SK-N-SH (cell line): Measurements from ENCODE around the gene ARMC8. TPM values are rescaled to one million over a fixed set of nuclear protein-coding genes. Genes with fewer than 3 reads are reported as not detected.

Experiments
- CTCF ChIA-PET: fragments of 300-600, 350-600 bp; formaldehyde crosslinking; extraction: SDS; loops from one replicate; lab custom pipeline; 2021; lab: Yijun Ruan, JAX
- POLR2A ChIA-PET: fragments of 350-600 bp; sonication (Branson Sonifier 250); formaldehyde crosslinking; extraction: SDS; loops from one replicate; lab custom pipeline; 2020; ENCODE audit warnings: antibody characterized with exemption, inconsistent platforms; lab: Yijun Ruan, JAX
- DNase-seq: peaks from one replicate; pipeline ENCODE4 v3.0.0; 2012
- H2AFZ ChIP-seq: fragments of 200-600 bp; sonication (generic); 2 replicates; pipeline ENCODE4 v1.8.1; 2016; ENCODE audit warnings: antibody characterized with exemption, mild to moderate bottlenecking, low read depth
- H3F3A ChIP-seq: fragments of 200-600 bp; sonication (generic); replicated peaks from 2 replicates; pipeline ENCODE3; 2016; ENCODE audit warnings: antibody characterized with exemption, mild to moderate bottlenecking; ENCODE audit not compliant: insufficient read depth
- H3K27ac ChIP-seq, 2 experiments: fragments of 200-500 bp in 1 of 2; fragments of 200-600 bp in 1 of 2; sonication (Bioruptor generic) in 1 of 2; sonication (generic), shearing (Covaris generic) in 1 of 2; 2 replicates each; pipeline versions ENCODE4 v1.5.1 to v1.6.1; 2014 to 2016; ENCODE audit warnings: low read depth in 2 of 2, inconsistent platforms in 1 of 2, low read length in 1 of 2, mild to moderate bottlenecking in 1 of 2, mixed read lengths in 1 of 2
- H3K27me3 ChIP-seq: fragments of 200-600 bp; sonication (generic), shearing (Covaris generic); 2 replicates; pipeline ENCODE4 v1.6.1; 2016; ENCODE audit warnings: mixed run types; ENCODE audit not compliant: insufficient read depth
- H3K36me3 ChIP-seq, 2 experiments: fragments of 200-500 bp in 1 of 2; fragments of 200-600 bp in 1 of 2; sonication (Bioruptor generic) in 1 of 2; sonication (generic) in 1 of 2; replicated peaks in 1 of 2; 2 replicates each; pipeline versions ENCODE3 to v1.5.1; 2014 to 2016; ENCODE audit warnings: low read length in 1 of 2, mild to moderate bottlenecking in 1 of 2; ENCODE audit not compliant: insufficient read depth in 2 of 2, control insufficient read depth in 1 of 2
- H3K4me1 ChIP-seq, 2 experiments: fragments of 200-500 bp in 1 of 2; fragments of 200-600 bp in 1 of 2; sonication (Bioruptor generic) in 1 of 2; sonication (generic), shearing (Covaris generic) in 1 of 2; 2 replicates each; pipeline versions ENCODE4 v1.5.1 to v1.6.1; 2014 to 2016; ENCODE audit warnings: low read depth in 1 of 2, low read length in 1 of 2, mixed run types in 1 of 2; ENCODE audit not compliant: insufficient read depth in 2 of 2, control insufficient read depth in 1 of 2
- H3K4me2 ChIP-seq: fragments of 200-600 bp; sonication (generic), shearing (Covaris generic); 2 replicates; pipeline ENCODE4 v1.6.1; 2017; ENCODE audit warnings: mixed run types
- H3K4me3 ChIP-seq, 2 experiments: fragments of 200-500 bp in 1 of 2; fragments of 200-600 bp in 1 of 2; sonication (Bioruptor generic) in 1 of 2; sonication (generic), shearing (Covaris generic) in 1 of 2; 2 replicates each; pipeline versions ENCODE4 v1.5.1 to v1.8.1; 2014 to 2016; ENCODE audit warnings: low read depth in 2 of 2, inconsistent platforms in 1 of 2, low read length in 1 of 2, mild to moderate bottlenecking in 1 of 2, mixed read lengths in 1 of 2, moderate library complexity in 1 of 2
- H3K79me2 ChIP-seq: fragments of 200-600 bp; sonication (generic); 2 replicates; pipeline ENCODE4 v1.8.1; 2017; ENCODE audit warnings: mild to moderate bottlenecking; ENCODE audit not compliant: insufficient read depth
- H3K9ac ChIP-seq: fragments of 200-600 bp; sonication (generic); 2 replicates; pipeline ENCODE4 v1.6.1; 2017; ENCODE audit warnings: mixed run types
- H3K9me2 ChIP-seq: fragments of 200-600 bp; sonication (generic); 2 replicates; pipeline ENCODE4 v1.6.1; 2017; ENCODE audit warnings: mixed run types
- H3K9me3 ChIP-seq: fragments of 200-600 bp; sonication (generic); 2 replicates; pipeline ENCODE4 v1.6.1; 2017; ENCODE audit warnings: mixed run types, mild to moderate bottlenecking, moderate library complexity
- H4K20me1 ChIP-seq: fragments of 200-600 bp; sonication (generic); 2 replicates; pipeline ENCODE4 v1.6.1; 2017; ENCODE audit warnings: mild to moderate bottlenecking, mixed run types; ENCODE audit not compliant: insufficient read depth
- CHD2 ChIP-seq: fragments of 150-350 bp; IDR thresholded peaks from 2 replicates; pipeline ENCODE4 v1.6.1; 2018; ENCODE audit warnings: low read length; ENCODE audit not compliant: partially characterized antibody
- EP300 ChIP-seq, 2 experiments: IDR thresholded peaks; 2 replicates each; pipeline versions ENCODE4 v1.4.0 to v1.6.1; 2012; ENCODE audit warnings: borderline replicate concordance in 1 of 2, low read depth in 1 of 2, low read length in 1 of 2
- EZH2phosphoT487 ChIP-seq: fragments of 200-600 bp; sonication (generic); IDR thresholded peaks from 2 replicates; pipeline ENCODE4 v1.6.1; 2017; ENCODE audit warnings: low read depth, mixed run types, mild to moderate bottlenecking, antibody characterized with exemption, moderate library complexity, borderline replicate concordance
- FOSL2 ChIP-seq: IDR thresholded peaks from 2 replicates; pipeline ENCODE4 v1.4.0; 2012; ENCODE audit warnings: low read depth, mild to moderate bottlenecking, moderate library complexity, borderline replicate concordance
- FOXM1 ChIP-seq: IDR thresholded peaks from 2 replicates; pipeline ENCODE4 v1.4.0; 2012; ENCODE audit warnings: low read depth, mild to moderate bottlenecking
- GATA2 ChIP-seq: sonication (generic); formaldehyde crosslinking; IDR thresholded peaks from 2 replicates; pipeline ENCODE4 v1.5.0; 2020; ENCODE audit warnings: mild to moderate bottlenecking, missing genetic modification reagents
- JUND ChIP-seq: IDR thresholded peaks from 2 replicates; pipeline ENCODE4 v1.4.0; 2012
- MEF2A ChIP-seq: IDR thresholded peaks from 2 replicates; pipeline ENCODE4 v1.4.0; 2012; ENCODE audit warnings: low read depth, borderline replicate concordance
- MXI1 ChIP-seq: IDR thresholded peaks from 2 replicates; pipeline ENCODE4 v1.6.1; 2012; ENCODE audit warnings: mild to moderate bottlenecking, low read depth, low read length, improper control_type of control experiment
- RAD21 ChIP-seq: IDR thresholded peaks from 2 replicates; pipeline ENCODE4 v1.6.1; 2012; ENCODE audit warnings: mild to moderate bottlenecking, low read length
- RFX5 ChIP-seq: IDR thresholded peaks from 2 replicates; pipeline ENCODE4 v1.6.1; 2012; ENCODE audit warnings: mild to moderate bottlenecking, improper control_type of control experiment, low read length
- RXRA ChIP-seq: IDR thresholded peaks from 2 replicates; pipeline ENCODE4 v1.4.0; 2012; ENCODE audit warnings: low read depth, mild to moderate bottlenecking, borderline replicate concordance
- SIN3A ChIP-seq: IDR thresholded peaks from 2 replicates; pipeline ENCODE4 v1.6.1; 2012; ENCODE audit warnings: low read depth, mild to moderate bottlenecking, low read length, moderate library complexity, borderline replicate concordance
- SMC3 ChIP-seq: IDR thresholded peaks from 2 replicates; pipeline ENCODE4 v1.6.1; 2012; ENCODE audit warnings: low read depth, low read length, improper control_type of control experiment
- TAF1 ChIP-seq: IDR thresholded peaks from 2 replicates; pipeline ENCODE4 v1.6.1; 2012; ENCODE audit warnings: low read depth, mild to moderate bottlenecking, low read length, moderate library complexity, borderline replicate concordance
- WGBS: methylation state at CpG from one replicate; pipeline ENCODE4 v1.1.6; 2017; ENCODE audit warnings: low lambda C conversion rate; 5-methylcytosine and 5-hydroxymethylcytosine counted together
- polyA plus RNA-seq, 3 experiments: library from polyadenylated mRNA; depleted of rRNA; stranded (reverse); fragments of >200 nt; gene quantifications; 2 replicates each; pipeline ENCODE4 v1.2.3, GENCODE V29; 2012
- TF ChIP-seq, protein P1 (sequence below): IDR thresholded peaks from 2 replicates; pipeline ENCODE4 v1.4.0; 2012; ENCODE audit warnings: low read depth, borderline replicate concordance
- TF ChIP-seq, protein P2 (sequence below): fragments of 200-600 bp; sonication (generic); IDR thresholded peaks from 2 replicates; pipeline ENCODE4 v1.6.1; 2017; ENCODE audit warnings: antibody characterized with exemption, mild to moderate bottlenecking, moderate library complexity
- TF ChIP-seq, protein P3 (sequence below): IDR thresholded peaks from 2 replicates; pipeline ENCODE4 v1.4.0; 2012; ENCODE audit warnings: low read depth, borderline replicate concordance
- TF ChIP-seq, protein P4 (sequence below): IDR thresholded peaks from 2 replicates; pipeline ENCODE4; 2012

ARMC8 gene
- polyA plus RNA-seq, 1 of the 3 experiments (the other 2 are of a cell fraction), result 35.5 TPM

DNA sequence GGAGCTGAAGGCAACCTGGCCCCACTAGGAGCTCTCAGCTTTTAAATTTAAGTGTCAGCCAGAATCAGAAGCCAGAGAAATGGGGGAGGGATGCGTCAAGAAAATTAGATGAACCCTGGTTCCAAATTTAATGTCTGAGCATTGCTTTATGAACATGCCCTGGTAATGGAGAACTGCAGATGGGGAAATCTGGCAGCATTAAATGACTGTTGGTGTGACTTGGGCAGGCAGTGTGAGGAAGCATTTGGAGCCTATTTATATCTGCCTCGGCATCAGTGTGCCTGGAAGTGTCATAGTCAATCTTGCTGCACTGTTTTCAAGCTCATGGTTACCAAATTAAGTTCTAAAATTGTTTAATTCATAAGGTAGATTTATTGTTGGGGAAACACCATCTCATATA is 113.5 kb downstream of the ARMC8 start:
- H3K4me3 ChIP-seq, result no peak overlapping the region
- no peaks in the 10 kb centered on the region; a peak in 1 of 4 replicates for H3K4me1 ChIP-seq
- no peak overlapping the region for H3K27ac ChIP-seq
- H3K79me2 ChIP-seq, result no peaks in the 10 kb centered on the region
- no peaks in the 10 kb centered on the region for H3K9me3 ChIP-seq
- H3K27me3 ChIP-seq, result no peaks in the 10 kb centered on the region
- POLR2A ChIA-PET, result interaction anchor here (0.6 kb wide), 1 partner anchor 11 kb away, joined by 3 read pairs; no protein-coding TSS in a partner anchor
- H3K36me3 ChIP-seq, result peaks cover 8 to 25% of the 10 kb centered on the region in 2 experiments
- H3K9ac ChIP-seq, result no peak overlapping the region
- no peak overlapping the region for H2AFZ ChIP-seq
- no peak overlapping the region for H3K4me2 ChIP-seq
- 72% methylated on average over 2 of the region's 2 CpGs for WGBS
- CTCF ChIA-PET, result no interaction called here
- no peaks in the 10 kb centered on the region for H3F3A ChIP-seq
- no peaks in the 10 kb centered on the region for H4K20me1 ChIP-seq
- H3K9me2 ChIP-seq, result no peaks in the 10 kb centered on the region
- peak; percentile 13 for DNase-seq
- TF ChIP-seq FOXM1 (no peak), CHD2 (no peak), SMC3 (no peak), GATA2 (CRISPR knock-in tag) (no peak), MXI1 (no peak), SIN3A (no peak), FOSL2 (no peak), MEF2A (no peak), JUND (no peak), RFX5 (no peak), EP300 (IDR thresholded peaks at IDR 0.05; ENCODE audit: borderline replicate concordance in 1 of 2, low read depth in 1 of 2, low read length in 1 of 2) (no peak), RAD21 (no peak), EZH2phosphoT487 (no peak), TAF1 (no peak), RXRA (no peak)
- TF ChIP-seq, protein P1, sequence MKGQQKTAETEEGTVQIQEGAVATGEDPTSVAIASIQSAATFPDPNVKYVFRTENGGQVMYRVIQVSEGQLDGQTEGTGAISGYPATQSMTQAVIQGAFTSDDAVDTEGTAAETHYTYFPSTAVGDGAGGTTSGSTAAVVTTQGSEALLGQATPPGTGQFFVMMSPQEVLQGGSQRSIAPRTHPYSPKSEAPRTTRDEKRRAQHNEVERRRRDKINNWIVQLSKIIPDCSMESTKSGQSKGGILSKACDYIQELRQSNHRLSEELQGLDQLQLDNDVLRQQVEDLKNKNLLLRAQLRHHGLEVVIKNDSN, result no peak
- TF ChIP-seq, protein P2, sequence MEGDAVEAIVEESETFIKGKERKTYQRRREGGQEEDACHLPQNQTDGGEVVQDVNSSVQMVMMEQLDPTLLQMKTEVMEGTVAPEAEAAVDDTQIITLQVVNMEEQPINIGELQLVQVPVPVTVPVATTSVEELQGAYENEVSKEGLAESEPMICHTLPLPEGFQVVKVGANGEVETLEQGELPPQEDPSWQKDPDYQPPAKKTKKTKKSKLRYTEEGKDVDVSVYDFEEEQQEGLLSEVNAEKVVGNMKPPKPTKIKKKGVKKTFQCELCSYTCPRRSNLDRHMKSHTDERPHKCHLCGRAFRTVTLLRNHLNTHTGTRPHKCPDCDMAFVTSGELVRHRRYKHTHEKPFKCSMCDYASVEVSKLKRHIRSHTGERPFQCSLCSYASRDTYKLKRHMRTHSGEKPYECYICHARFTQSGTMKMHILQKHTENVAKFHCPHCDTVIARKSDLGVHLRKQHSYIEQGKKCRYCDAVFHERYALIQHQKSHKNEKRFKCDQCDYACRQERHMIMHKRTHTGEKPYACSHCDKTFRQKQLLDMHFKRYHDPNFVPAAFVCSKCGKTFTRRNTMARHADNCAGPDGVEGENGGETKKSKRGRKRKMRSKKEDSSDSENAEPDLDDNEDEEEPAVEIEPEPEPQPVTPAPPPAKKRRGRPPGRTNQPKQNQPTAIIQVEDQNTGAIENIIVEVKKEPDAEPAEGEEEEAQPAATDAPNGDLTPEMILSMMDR, result no peak
- TF ChIP-seq, protein P3, sequence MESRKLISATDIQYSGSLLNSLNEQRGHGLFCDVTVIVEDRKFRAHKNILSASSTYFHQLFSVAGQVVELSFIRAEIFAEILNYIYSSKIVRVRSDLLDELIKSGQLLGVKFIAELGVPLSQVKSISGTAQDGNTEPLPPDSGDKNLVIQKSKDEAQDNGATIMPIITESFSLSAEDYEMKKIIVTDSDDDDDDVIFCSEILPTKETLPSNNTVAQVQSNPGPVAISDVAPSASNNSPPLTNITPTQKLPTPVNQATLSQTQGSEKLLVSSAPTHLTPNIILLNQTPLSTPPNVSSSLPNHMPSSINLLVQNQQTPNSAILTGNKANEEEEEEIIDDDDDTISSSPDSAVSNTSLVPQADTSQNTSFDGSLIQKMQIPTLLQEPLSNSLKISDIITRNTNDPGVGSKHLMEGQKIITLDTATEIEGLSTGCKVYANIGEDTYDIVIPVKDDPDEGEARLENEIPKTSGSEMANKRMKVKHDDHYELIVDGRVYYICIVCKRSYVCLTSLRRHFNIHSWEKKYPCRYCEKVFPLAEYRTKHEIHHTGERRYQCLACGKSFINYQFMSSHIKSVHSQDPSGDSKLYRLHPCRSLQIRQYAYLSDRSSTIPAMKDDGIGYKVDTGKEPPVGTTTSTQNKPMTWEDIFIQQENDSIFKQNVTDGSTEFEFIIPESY, result no peak
- TF ChIP-seq, protein P4, sequence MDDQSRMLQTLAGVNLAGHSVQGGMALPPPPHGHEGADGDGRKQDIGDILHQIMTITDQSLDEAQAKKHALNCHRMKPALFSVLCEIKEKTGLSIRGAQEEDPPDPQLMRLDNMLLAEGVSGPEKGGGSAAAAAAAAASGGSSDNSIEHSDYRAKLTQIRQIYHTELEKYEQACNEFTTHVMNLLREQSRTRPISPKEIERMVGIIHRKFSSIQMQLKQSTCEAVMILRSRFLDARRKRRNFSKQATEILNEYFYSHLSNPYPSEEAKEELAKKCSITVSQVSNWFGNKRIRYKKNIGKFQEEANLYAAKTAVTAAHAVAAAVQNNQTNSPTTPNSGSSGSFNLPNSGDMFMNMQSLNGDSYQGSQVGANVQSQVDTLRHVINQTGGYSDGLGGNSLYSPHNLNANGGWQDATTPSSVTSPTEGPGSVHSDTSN, result no peak
